Epithelial cell of proximal tubule (primary cell): Measurements from ENCODE around the gene PDLIM3. TPM values are rescaled to one million over a fixed set of nuclear protein-coding genes. Genes with fewer than 3 reads are reported as not detected.

ENCODE experiments used
- DNase-seq: peaks from one replicate; pipeline ENCODE4 v3.0.0-alpha.2; 2011; ENCODE audit warnings: low read depth
- H3K4me3 ChIP-seq: 2 replicates; pipeline ENCODE4 v1.5.1; 2011; ENCODE audit warnings: low read depth, mild to moderate bottlenecking, low read length
- CTCF ChIP-seq: conservative IDR thresholded peaks from 2 replicates; pipeline ENCODE4 v1.5.1; 2012; ENCODE audit warnings: low read depth, mild to moderate bottlenecking, low read length
- total RNA-seq: library from RNA; depleted of rRNA; stranded (reverse); fragments of >200 nt; gene quantifications from 2 replicates; pipeline ENCODE4 v1.2.3, GENCODE V29; 2015

PDLIM3 gene
- total RNA-seq, 1 donor from 2014 or later: 7.8 TPM

- no peak for TF ChIP-seq CTCF
- DNase-seq: no peak
- no peak overlapping the region for H3K4me3 ChIP-seq
Observed at GRCh38 chr4:185552254-185552653, 16.9 kb upstream of the PDLIM3 start.

DNA sequence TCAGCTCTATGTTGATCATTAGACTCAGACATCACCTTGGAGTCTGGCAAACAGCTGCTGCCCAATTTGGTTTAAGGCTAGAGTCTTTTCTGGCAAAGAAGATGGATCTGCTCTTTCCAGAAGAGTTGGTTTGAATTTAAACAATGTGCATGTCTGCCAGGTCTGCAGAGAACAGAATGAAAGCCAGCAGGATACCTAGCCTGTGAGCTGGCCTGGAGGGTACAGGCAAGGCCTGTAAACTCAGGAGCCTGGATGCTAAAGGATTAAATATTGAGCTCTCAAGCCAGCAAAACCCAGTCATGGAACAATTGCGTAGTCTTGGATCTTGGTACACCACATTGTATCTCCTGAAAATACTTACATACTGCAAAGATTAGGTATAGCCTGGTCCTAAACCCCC is 15.6 kb upstream of the PDLIM3 start:
- no peak for DNase-seq
- H3K4me3 ChIP-seq: no peak overlapping the region
- TF ChIP-seq CTCF: no peak

DNA sequence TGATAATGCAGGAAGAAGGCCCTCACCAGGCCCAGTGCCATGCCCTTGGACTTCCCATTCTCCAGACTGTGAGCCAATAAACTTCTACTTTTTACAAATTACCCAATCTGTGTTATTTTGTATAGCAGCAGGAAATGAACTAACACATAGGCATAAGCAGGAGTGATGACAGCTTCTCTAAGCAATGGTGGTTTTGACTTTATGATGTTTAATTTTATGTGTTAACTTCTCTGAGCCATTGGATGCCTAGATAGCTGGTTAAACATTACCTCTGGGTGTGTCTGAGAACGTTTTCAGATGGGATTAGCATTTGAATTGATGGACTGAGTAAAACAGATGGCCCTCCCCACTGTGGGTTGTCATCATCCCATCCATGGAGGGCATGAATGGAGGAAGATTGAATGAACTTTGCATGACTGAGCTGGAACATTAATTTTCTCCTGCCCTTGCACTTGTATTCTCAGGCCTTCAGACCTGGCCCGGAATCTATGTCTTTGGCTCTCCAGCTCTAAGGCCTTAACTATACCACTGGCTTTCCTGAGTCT is 13.9 kb upstream of the PDLIM3 start:
- DNase-seq: no peak
- TF ChIP-seq CTCF: no peak
- no peak overlapping the region for H3K4me3 ChIP-seq

DNA sequence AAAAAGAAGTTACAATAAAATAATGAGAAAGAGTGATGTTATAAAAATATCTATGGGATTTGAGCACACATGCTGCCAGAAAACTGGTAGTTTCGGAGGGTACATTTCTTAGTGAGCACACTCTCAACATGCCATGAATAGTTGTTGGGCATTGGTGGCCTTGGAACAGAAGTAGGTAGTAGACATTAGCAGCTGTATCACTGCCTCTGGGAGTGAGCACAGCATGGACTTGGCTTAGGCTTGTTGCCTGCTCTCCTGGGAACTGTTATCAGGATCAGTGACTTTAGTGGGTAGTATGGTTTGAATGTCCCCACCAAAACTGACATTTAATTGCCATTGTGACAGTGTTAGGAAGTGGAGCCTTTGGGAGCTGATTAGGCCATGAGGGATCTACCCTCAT is 13.3 kb upstream of the PDLIM3 start:
- TF ChIP-seq CTCF: no peak
- no peak overlapping the region for H3K4me3 ChIP-seq
- no peak for DNase-seq

GRCh38 chr4:185546335-185546734 is 11.0 kb upstream of the PDLIM3 start:
- no peak for DNase-seq
- no peak overlapping the region for H3K4me3 ChIP-seq
- no peak for TF ChIP-seq CTCF

- no peak overlapping the region for H3K4me3 ChIP-seq
- DNase-seq: peak; percentile 26
- TF ChIP-seq CTCF: no peak
Observed at GRCh38 chr4:185542626-185543315, 7.5 kb upstream of the PDLIM3 start.

GRCh38 chr4:185541251-185541727 is 6.0 kb upstream of the PDLIM3 start:
- TF ChIP-seq CTCF: no peak
- H3K4me3 ChIP-seq: no peak overlapping the region
- peak; percentile 57 for DNase-seq
